ENCODE data around the gene KRTAP17-1.
"Not testable (repeated sequence)": the region's sequence is repeated elsewhere in the genome, so short reads cannot be mapped to it uniquely, and the experiment has no call there.

KRTAP17-1 gene

GRCh38 chr17:41315204-41315794 lies at the start of gene KRTAP17-1:
Gene KRTAP17-1, minus strand, starts transcription at chr17:41315710. Its CDS starts 60 bp downstream, at chr17:41315650.
- DNase-seq = no peak

GRCh38 chr17:41363881-41364280 lies 48.4 kb upstream of the KRTAP17-1 start:
- DNase-seq = no peak

GRCh38 chr17:41360296-41360995 lies 44.9 kb upstream of the KRTAP17-1 start:
- no peak for DNase-seq

- DNase-seq = no peak
Observed at GRCh38 chr17:41354536-41354935, 39.0 kb upstream of the KRTAP17-1 start.

DNA sequence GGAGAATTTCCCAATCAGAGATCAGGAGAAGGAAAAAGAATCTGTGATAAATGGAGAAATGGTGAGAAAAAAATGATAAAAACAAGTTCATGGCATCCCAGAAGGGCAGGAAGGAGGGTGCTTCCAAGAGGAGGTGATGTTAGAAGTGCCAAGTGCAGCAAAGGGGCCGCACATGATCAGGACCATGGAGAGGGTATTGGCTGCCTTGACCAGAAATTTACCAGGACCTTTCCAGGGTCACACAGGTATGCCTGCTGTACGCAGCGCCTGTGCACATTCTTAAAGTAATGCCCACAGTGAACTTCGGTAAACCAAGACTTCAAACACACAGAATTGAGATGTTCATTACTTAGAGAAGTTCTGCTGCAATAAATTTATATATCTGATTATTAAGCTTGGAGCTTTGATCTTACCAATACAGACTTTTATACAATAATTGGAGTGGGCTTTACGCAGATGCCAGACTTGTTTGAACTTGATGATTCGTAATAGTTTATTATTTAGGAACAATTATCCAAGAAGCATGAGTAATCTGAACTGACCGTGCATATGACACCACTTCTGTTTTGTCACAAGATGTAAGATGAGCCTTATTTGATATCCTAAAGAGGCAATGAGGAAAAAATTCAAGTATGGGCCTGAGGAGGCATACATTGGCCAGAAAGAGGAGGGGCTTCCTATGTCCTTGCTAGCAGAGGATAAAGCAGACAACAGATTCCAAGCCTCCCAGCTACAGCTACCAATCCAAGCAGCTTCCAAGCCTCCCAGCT lies 37.3 kb upstream of the KRTAP17-1 start:
- no peak for DNase-seq

- DNase-seq = no peak
Observed at GRCh38 chr17:41351177-41351576, 35.7 kb upstream of the KRTAP17-1 start.

- not testable (repeated sequence) for DNase-seq
Observed at GRCh38 chr17:41350381-41350878, 34.9 kb upstream of the KRTAP17-1 start, which contains the start of gene KRT33A. Gene KRT33A, minus strand, starts transcription at chr17:41350828. Its CDS starts 61 bp downstream, at chr17:41350767.

DNA sequence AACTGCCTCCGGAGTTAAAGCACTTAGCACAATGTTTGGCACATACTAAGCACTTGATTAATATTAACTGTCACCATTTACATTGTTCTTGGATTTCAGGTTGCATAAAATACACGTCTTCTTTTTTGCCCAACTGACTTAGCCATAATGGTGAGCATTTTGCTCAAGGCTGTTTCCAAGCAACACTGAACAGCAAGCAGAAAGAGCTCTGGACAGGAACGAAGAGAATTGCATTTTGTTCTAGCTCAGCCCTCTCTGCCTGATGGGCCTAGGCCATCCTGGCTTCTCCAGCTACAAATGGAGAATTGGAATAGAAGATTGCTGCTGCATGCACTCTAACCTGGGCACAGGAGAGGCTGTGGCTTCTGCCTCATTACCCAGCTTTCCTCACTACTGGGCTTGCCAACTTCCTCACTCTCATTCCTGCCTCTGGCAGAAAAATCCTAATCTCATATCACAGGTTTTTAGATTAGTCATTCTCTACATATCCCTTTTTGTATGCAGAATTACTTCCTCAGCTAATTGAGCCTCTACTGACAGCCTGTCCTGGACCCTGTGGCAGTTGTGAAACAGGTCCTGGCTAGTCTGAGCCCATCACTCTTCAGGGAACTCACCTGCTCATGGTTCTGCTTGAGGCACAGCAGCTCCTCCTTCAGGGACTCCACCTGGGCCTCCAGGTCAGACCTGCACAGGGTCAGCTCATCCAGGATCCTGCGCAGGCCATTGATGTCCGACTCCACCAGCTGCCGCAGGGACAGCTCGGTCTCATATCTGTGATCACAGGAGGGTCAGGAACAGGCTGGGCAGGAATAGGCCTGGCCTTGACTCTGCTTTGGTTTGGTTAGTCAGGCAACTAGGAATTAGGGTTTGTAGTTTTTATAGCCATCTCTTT lies 32.6 kb upstream of the KRTAP17-1 start:
- no peak for DNase-seq

DNA sequence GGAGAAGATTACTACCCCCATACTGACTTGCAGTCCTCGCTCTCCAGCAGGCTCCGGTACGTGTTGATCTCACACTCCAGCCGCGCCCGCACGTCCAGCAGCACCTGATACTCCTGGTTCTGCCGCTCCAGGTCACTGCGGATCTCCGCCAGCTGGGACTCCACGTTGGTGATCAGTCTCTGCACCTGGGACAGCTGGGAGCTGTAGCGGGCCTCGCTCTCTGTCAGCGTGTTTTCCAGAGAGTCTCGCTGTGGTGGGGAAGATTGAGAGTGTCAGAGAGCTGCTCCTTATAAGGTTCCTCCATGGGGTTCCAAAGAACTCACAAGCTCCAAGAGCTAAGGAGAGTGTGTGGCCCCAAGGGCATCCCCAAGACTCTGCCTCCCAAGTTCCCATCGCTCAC lies 30.9 kb upstream of the KRTAP17-1 start:
- DNase-seq = not testable (repeated sequence)

GRCh38 chr17:41345992-41346391 lies 30.5 kb upstream of the KRTAP17-1 start:
- no peak for DNase-seq

DNA sequence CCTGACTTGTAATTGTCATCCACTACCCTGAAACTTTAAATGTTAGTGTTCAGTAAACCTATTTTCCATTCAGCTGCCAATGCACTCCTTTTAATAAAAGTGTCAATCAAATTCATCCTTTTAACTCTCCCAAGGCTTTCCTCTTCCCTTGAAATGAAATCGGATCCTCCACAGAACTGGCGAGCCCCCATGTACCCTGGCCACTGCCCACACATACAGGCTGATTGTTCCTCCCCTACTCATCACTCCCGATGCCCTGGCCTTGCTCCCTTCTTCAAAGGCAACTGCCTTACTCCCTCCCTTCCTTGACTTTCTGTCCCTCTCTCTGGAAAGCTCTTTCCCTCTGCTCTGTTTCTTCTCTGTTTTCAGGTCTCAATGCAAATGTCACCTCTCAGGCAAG lies 27.5 kb upstream of the KRTAP17-1 start:
- no peak for DNase-seq

DNA sequence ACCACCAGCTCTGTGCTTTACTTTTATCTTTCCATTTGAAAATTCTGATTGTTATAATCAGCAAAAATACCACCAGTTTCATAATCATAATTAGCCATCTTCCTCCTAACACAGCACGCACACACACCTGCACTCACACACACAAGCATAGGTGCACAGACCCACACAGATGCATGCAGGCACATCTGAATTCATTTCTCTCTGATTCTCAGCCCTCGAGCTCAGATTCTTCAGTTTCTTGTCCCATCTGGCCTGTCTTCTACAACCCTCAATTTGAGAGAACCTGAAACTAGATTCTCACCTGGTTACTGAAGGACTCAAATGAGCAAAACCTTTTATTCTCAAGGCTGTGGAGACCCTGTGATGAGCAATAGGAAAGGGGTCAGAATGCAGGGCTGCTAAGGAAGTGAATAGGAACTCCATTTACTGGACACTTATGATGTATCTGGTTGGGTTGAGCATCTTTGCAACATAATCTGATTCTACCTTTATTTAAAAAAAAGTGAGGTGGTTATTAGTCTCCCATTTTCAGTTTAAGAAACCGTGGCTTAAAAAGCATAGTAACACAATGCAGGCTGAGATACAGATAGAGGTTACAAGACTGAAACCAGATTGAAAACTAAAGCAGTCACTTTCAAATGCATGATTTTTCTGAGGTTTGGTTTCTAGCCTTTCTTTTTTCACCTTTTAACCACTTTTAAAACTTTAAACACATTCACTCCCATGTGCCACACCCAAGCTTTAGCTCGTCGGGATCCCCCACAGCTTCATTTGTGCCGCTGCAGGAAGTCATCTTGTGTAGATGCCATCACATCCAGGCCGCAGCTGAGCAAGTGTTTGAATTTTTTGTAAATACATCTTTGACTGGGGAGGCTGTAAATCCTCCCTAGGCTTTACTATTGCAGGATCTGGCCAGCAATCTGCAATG lies 25.7 kb upstream of the KRTAP17-1 start:
- DNase-seq = no peak

DNA sequence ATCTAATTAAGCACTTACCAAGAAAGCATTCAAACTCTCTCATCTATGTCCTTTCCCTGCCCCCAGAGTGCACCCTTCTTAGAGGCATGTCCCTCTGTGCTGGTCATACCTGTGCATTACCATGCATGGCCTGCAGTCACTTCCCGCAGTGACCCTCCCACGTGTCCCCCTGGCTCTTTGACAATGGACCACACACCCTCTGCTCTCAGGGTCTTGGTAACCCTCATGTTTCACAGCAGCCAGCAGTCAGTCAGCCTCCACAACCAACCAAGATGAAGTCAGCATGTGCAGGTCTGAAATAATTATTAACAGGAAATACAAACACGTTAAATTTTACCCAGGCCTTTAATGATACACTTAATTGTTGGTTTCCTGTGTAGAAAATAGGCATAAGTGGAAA lies 25.0 kb upstream of the KRTAP17-1 start:
- no peak for DNase-seq

- DNase-seq = no peak
Observed at GRCh38 chr17:41339571-41340172, 24.2 kb upstream of the KRTAP17-1 start.

DNA sequence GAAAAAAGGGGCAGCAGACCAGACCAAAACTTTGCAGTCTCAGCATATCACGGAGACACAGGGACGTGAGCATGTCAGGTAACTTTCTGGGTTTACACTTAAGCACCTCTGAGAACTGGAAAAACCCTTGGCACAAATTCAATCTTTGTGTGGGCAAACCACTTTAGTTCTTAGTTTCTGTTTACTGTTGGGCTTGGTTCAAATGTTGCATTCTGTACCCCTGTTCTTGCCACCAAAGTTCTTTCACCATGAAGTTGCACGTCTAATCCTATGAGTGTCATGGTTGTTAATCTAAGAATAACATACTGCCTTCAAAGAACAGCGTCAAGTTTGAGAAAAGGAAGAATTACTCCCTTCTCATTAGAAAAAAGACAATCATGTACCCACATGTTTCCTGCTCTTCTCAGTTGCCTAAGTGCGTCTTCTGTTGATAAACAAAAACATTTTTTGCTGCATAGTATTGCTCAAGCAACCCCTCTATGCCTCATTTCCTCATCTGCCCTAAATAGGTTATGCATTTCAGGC lies 23.5 kb upstream of the KRTAP17-1 start:
- DNase-seq = no peak

- no peak for DNase-seq
Observed at GRCh38 chr17:41335747-41336146, 20.2 kb upstream of the KRTAP17-1 start.

GRCh38 chr17:41334385-41335305 lies 19.1 kb upstream of the KRTAP17-1 start:
- no peak for DNase-seq

- DNase-seq = no peak
Observed at GRCh38 chr17:41333836-41334235, 18.3 kb upstream of the KRTAP17-1 start.

DNA sequence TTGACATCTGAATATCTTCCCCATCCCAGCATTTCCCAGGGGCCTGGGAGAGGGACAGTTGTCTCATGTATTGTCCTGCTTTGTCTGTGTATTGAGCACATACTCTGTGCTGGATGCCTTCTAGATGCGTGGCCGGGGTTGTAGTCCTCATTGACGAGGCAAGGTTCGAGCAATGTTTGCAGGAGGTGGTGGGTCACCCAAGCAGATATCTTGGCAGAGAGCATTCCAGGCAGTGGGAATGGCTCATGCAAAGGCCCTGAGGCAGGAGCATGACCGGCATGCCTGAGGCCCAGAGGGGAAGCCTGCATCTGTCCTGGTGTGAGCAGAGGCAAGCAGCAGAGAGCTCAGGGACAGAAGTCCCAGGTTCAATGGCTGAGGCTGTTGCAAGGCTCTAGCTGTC lies 17.6 kb upstream of the KRTAP17-1 start:
- no peak for DNase-seq

DNA sequence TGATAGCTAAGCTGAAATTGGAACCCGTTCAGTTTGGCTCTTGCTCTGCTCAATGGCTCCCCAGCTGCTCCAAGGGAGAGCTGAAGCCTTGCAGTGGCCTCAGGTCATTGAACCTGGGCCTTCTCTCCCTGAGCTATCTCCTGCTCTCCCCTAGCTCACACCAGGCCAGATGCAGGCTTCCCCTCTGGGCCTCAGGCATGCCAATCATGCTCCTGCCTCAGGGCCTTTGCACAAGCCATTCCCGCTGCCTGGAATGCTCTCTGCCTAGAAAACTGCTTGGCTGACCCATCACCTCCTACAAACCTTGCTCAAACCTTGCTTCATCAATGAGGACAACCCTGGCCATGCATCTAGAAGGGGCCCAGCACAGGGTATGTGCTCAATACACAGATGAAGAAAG lies 16.7 kb upstream of the KRTAP17-1 start:
- DNase-seq = no peak
